Measurements from ENCODE around the gene ZNF778.
A peak's percentile ranks its signal among the peaks of the same experiment; 100 is the strongest.

Gene ZNF778

GRCh38 chr16:89197633-89198416, 19.7 kb upstream of the ZNF778 start:
- TF ChIP-seq, protein P1, sequence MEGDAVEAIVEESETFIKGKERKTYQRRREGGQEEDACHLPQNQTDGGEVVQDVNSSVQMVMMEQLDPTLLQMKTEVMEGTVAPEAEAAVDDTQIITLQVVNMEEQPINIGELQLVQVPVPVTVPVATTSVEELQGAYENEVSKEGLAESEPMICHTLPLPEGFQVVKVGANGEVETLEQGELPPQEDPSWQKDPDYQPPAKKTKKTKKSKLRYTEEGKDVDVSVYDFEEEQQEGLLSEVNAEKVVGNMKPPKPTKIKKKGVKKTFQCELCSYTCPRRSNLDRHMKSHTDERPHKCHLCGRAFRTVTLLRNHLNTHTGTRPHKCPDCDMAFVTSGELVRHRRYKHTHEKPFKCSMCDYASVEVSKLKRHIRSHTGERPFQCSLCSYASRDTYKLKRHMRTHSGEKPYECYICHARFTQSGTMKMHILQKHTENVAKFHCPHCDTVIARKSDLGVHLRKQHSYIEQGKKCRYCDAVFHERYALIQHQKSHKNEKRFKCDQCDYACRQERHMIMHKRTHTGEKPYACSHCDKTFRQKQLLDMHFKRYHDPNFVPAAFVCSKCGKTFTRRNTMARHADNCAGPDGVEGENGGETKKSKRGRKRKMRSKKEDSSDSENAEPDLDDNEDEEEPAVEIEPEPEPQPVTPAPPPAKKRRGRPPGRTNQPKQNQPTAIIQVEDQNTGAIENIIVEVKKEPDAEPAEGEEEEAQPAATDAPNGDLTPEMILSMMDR (IDR thresholded peaks at IDR 0.05; ENCODE audit: low read depth, low read length): no peak
- H3K4me3 ChIP-seq (replicated peaks in 1 of 2; ENCODE audit: low read depth in 2 of 2, low read length in 2 of 2): no peak overlapping the region
- no peak for DNase-seq (ENCODE audit: low read depth in 2 of 2)

- no peak for DNase-seq (ENCODE audit: low read depth in 2 of 2)
- TF ChIP-seq, protein P1 (IDR thresholded peaks at IDR 0.05; ENCODE audit: low read depth, low read length): no peak
- H3K4me3 ChIP-seq (replicated peaks in 1 of 2; ENCODE audit: low read depth in 2 of 2, low read length in 2 of 2): no peak overlapping the region
These were observed 18.9 kb upstream of the ZNF778 start for GRCh38 chr16:89198417-89199240.

- TF ChIP-seq, protein P1 (IDR thresholded peaks at IDR 0.05; ENCODE audit: low read depth, low read length): no peak
- no peak overlapping the region for H3K4me3 ChIP-seq (replicated peaks in 1 of 2; ENCODE audit: low read depth in 2 of 2, low read length in 2 of 2)
- no peak for DNase-seq (ENCODE audit: low read depth in 2 of 2)
These were observed 18.0 kb upstream of the ZNF778 start for GRCh38 chr16:89199241-89200123.

- H3K4me3 ChIP-seq (replicated peaks in 1 of 2; ENCODE audit: low read depth in 2 of 2, low read length in 2 of 2): peak within 1 kb of the TSS in 1 of 2 donors; percentile 34
- no peak for DNase-seq (ENCODE audit: low read depth in 2 of 2)
- TF ChIP-seq, protein P1 (IDR thresholded peaks at IDR 0.05; ENCODE audit: low read depth, low read length): no peak
These were observed 17.2 kb upstream of the ZNF778 start, which contains the start of gene SLC22A31 for GRCh38 chr16:89200124-89200849. Gene SLC22A31 (minus strand): TSS chr16:89200537. CDS start chr16:89200501, 36 bp downstream.

GRCh38 chr16:89200850-89201411, 16.6 kb upstream of the ZNF778 start:
- peak overlapping the region in 1 of 2 donors; percentile 34 for H3K4me3 ChIP-seq (replicated peaks in 1 of 2; ENCODE audit: low read depth in 2 of 2, low read length in 2 of 2)
- DNase-seq (ENCODE audit: low read depth in 2 of 2): no peak
- TF ChIP-seq, protein P1 (IDR thresholded peaks at IDR 0.05; ENCODE audit: low read depth, low read length): no peak

All from cardiac fibroblast (primary cell).